RWPE2 (cell line): ENCODE data around the gene NEUROD2.
"Not testable (repeated sequence)": the region's sequence is repeated elsewhere in the genome, so short reads cannot be mapped to it uniquely, and the experiment has no call there.

Source experiments
- ATAC-seq: fragments of 200-7000 bp; cut with Tn5 transposase; 3 replicates; pipeline ENCODE4 v1.9.1; 2021; ENCODE audit warnings: low read depth
- DNase-seq: peaks from one replicate; pipeline ENCODE4 v3.0.0-alpha.2; 2020; ENCODE audit warnings: low spot score
- H3K27ac ChIP-seq: fragments of 450-650 bp; 2 replicates; pipeline ENCODE4 v1.5.1; 2017; ENCODE audit warnings: mild to moderate bottlenecking; ENCODE audit not compliant: poor library complexity, severe bottlenecking
- H3K27me3 ChIP-seq: fragments of 250-450 bp; sonication (Bioruptor Pico); 2 replicates; pipeline ENCODE4 v1.5.1; 2021; ENCODE audit warnings: mild to moderate bottlenecking, moderate library complexity; ENCODE audit not compliant: insufficient read depth, poor library complexity, severe bottlenecking
- H3K36me3 ChIP-seq: fragments of 250-450 bp; sonication (Bioruptor Pico); 2 replicates; pipeline ENCODE4 v1.5.1; 2020; ENCODE audit warnings: low read depth, mild to moderate bottlenecking, moderate library complexity
- H3K4me1 ChIP-seq: fragments of 250-450 bp; sonication (Bioruptor Pico); 2 replicates; pipeline ENCODE4 v1.5.1; 2021; ENCODE audit warnings: mild to moderate bottlenecking, moderate library complexity; ENCODE audit not compliant: insufficient read depth, poor library complexity, severe bottlenecking
- H3K4me3 ChIP-seq: fragments of 250-450 bp; sonication (Bioruptor Pico); 2 replicates; pipeline ENCODE4 v1.5.1; 2021; ENCODE audit warnings: mild to moderate bottlenecking, moderate library complexity; ENCODE audit not compliant: severe bottlenecking
- H3K9me3 ChIP-seq: fragments of 250-450 bp; sonication (Bioruptor Pico); 2 replicates; pipeline ENCODE4 v1.5.1; 2021; ENCODE audit warnings: mild to moderate bottlenecking, moderate library complexity; ENCODE audit not compliant: severe bottlenecking
- CTCF ChIP-seq: fragments of 450-650 bp; IDR thresholded peaks from one replicate; pipeline ENCODE4 v1.5.1; 2017; ENCODE audit warnings: mild to moderate bottlenecking, moderate library complexity; ENCODE audit not compliant: poor library complexity, severe bottlenecking

Gene NEUROD2

GRCh38 chr17:39591958-39592954, 15.5 kb downstream of the NEUROD2 start:
- no peak for TF ChIP-seq CTCF
- H3K27me3 ChIP-seq: peaks cover 31% of the 10 kb centered on the region
- no peak overlapping the region for H3K27ac ChIP-seq
- ATAC-seq (no peak; the same call in 2 of the 3 replicates), DNase-seq (no peak)
- no peaks in the 10 kb centered on the region for H3K36me3 ChIP-seq
- no peaks in the 10 kb centered on the region for H3K4me1 ChIP-seq
- no peak overlapping the region for H3K4me3 ChIP-seq
- H3K9me3 ChIP-seq: no peaks in the 10 kb centered on the region

GRCh38 chr17:39590180-39590579, 17.5 kb downstream of the NEUROD2 start:
- not testable (repeated sequence) for DNase-seq, H3K4me3 ChIP-seq, H3K27ac ChIP-seq, H3K4me1 ChIP-seq, H3K9me3 ChIP-seq, ATAC-seq, H3K36me3 ChIP-seq
- peaks cover 11% of the 10 kb centered on the region for H3K27me3 ChIP-seq

- H3K27me3 ChIP-seq: no peaks in the 10 kb centered on the region
- ATAC-seq: no peak
- TF ChIP-seq CTCF: no peak
- H3K27ac ChIP-seq: no peak overlapping the region
- no peaks in the 10 kb centered on the region for H3K36me3 ChIP-seq
- no peak for DNase-seq
- H3K4me3 ChIP-seq: no peak overlapping the region
- H3K9me3 ChIP-seq: no peaks in the 10 kb centered on the region
- H3K4me1 ChIP-seq: no peaks in the 10 kb centered on the region
Observed at GRCh38 chr17:39582658-39583057, 25.1 kb downstream of the NEUROD2 start.

GRCh38 chr17:39581759-39582085, 26.0 kb downstream of the NEUROD2 start:
- no peak overlapping the region for H3K27ac ChIP-seq
- no peaks in the 10 kb centered on the region for H3K4me1 ChIP-seq
- ATAC-seq (no peak), DNase-seq (no peak)
- no peak overlapping the region for H3K4me3 ChIP-seq
- no peaks in the 10 kb centered on the region for H3K9me3 ChIP-seq
- no peak for TF ChIP-seq CTCF
- H3K27me3 ChIP-seq: no peaks in the 10 kb centered on the region
- H3K36me3 ChIP-seq: no peaks in the 10 kb centered on the region

- H3K27ac ChIP-seq: no peak overlapping the region
- DNase-seq (no peak), ATAC-seq (no peak)
- H3K27me3 ChIP-seq: no peaks in the 10 kb centered on the region
- no peak for TF ChIP-seq CTCF
- H3K4me1 ChIP-seq: no peaks in the 10 kb centered on the region
- H3K36me3 ChIP-seq: no peaks in the 10 kb centered on the region
- no peaks in the 10 kb centered on the region for H3K9me3 ChIP-seq
- H3K4me3 ChIP-seq: no peak overlapping the region
Observed at GRCh38 chr17:39581071-39581758, 26.5 kb downstream of the NEUROD2 start.
